Gastroesophageal sphincter (tissue), 3 donors: ENCODE measurements around the gene PRSS58.

Source experiments
- POLR2A ChIP-seq, 2 donors: fragments of 450-650 bp; IDR thresholded peaks; one replicate each; pipeline ENCODE4 v1.6.1; 2017; ENCODE audit warnings: antibody characterized with exemption in 2 of 2, mild to moderate bottlenecking in 2 of 2, moderate library complexity in 1 of 2
- POLR2AphosphoS5 ChIP-seq: sonication (generic); formaldehyde crosslinking; IDR thresholded peaks from one replicate; pipeline ENCODE4 v1.6.1; 2017; ENCODE audit warnings: antibody characterized with exemption
- TF ChIP-seq, protein P1 (sequence below), 4 experiments: fragments of 200-600 bp in 2 of 4; fragments of 450-650 bp in 2 of 4; sonication (generic) in 1 of 4; IDR thresholded peaks; one replicate each; pipeline ENCODE4 v1.5.1; 2017 to 2019; ENCODE audit warnings: antibody characterized with exemption in 4 of 4, mild to moderate bottlenecking in 2 of 4, moderate library complexity in 2 of 4

DNA sequence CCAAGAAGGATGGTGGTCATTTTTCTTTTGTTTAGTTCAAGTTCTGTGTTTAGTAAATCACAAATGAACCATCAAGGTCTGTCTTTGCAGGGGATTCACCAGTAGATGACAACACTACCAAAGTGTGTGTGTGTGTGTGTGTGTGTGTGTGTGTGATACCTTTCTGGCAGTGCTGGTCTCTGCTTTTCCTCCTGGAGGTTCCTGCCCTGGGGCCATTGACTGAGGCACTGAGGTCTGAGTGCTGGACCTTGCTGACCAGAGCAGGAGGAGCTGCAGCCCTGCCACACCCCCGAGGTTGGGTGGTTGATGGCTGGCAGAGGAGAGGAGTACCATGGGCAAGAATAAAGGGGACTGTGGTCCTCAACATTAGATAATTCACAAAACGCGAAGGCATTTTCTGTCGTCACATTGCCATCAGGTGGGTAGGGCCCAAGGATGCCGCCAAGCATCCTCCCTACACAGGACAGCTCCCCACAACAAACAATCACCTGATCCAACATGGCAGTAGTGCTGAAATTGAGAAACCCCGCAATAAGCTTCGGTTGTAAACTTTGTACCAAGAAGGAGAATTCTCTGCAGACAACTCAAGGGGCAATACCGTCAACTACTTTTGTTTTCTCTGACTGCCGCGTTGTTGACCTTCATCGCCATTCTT is 49.5 kb upstream of the PRSS58 start:
- TF ChIP-seq POLR2A (IDR thresholded peaks at IDR 0.05) (no peak), POLR2AphosphoS5 (no peak)
- TF ChIP-seq, protein P1, sequence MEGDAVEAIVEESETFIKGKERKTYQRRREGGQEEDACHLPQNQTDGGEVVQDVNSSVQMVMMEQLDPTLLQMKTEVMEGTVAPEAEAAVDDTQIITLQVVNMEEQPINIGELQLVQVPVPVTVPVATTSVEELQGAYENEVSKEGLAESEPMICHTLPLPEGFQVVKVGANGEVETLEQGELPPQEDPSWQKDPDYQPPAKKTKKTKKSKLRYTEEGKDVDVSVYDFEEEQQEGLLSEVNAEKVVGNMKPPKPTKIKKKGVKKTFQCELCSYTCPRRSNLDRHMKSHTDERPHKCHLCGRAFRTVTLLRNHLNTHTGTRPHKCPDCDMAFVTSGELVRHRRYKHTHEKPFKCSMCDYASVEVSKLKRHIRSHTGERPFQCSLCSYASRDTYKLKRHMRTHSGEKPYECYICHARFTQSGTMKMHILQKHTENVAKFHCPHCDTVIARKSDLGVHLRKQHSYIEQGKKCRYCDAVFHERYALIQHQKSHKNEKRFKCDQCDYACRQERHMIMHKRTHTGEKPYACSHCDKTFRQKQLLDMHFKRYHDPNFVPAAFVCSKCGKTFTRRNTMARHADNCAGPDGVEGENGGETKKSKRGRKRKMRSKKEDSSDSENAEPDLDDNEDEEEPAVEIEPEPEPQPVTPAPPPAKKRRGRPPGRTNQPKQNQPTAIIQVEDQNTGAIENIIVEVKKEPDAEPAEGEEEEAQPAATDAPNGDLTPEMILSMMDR (IDR thresholded peaks at IDR 0.05), result no peak
